Measurements from ENCODE around the gene EBF3. TPM values are rescaled to one million over a fixed set of nuclear protein-coding genes. Genes with fewer than 3 reads are reported as not detected.

Gene EBF3
- total and polyA plus RNA-seq, 10 donors = 0.02 to 0.20 (median 0.13) TPM; not detected in 6

DNA sequence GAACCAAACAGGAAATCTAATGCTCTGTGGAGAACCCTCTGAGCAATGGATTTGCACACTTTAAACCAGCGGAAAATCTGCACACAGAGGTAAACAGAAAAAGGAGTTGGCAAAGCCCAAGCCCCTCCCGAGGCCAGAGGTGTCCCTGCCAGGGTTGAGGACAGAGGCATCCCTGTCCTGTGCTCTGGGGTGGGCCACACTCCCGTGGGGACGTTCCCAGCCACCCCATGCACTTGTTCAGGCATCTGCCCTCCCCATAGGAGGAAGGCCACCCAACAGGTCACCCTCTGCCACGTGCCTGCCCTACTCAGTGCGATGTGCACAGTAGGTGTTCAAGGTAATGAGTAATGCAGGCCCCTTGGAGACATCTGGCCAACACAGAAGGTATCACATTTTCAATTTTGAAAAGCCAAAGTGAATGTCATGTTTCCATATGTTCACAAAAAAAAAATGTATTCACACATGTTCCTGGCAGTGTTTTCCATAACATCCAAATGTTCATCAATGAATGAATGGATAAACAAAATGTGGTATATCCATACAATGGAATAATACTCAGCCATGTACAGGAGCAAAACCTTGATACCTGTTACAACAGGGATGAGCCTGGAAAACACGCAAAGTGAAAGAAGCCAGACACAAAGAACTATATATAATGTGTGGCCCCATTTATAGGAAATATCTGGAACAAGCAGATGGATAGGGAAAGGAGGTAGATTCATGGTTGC lies 108.1 kb downstream of the EBF3 start:
- peaks cover 0 to 10% (median 0%) of the 10 kb centered on the region in 8 donors for H3K9me3 ChIP-seq
- TF ChIP-seq POLR2A (IDR thresholded peaks at IDR 0.05) (no peak), POLR2AphosphoS5 (IDR thresholded peaks at IDR 0.05) (no peak)
- TF ChIP-seq, protein P1, sequence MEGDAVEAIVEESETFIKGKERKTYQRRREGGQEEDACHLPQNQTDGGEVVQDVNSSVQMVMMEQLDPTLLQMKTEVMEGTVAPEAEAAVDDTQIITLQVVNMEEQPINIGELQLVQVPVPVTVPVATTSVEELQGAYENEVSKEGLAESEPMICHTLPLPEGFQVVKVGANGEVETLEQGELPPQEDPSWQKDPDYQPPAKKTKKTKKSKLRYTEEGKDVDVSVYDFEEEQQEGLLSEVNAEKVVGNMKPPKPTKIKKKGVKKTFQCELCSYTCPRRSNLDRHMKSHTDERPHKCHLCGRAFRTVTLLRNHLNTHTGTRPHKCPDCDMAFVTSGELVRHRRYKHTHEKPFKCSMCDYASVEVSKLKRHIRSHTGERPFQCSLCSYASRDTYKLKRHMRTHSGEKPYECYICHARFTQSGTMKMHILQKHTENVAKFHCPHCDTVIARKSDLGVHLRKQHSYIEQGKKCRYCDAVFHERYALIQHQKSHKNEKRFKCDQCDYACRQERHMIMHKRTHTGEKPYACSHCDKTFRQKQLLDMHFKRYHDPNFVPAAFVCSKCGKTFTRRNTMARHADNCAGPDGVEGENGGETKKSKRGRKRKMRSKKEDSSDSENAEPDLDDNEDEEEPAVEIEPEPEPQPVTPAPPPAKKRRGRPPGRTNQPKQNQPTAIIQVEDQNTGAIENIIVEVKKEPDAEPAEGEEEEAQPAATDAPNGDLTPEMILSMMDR (IDR thresholded peaks at IDR 0.05 in 8 of 11, conservative IDR thresholded peaks at IDR 0.05 in 3 of 11) = no peak
- no peak overlapping the region for H3K4me3 ChIP-seq
- 76 to 90% (median 81%) methylated on average over 5 to 7 of the region's 7 CpGs for WGBS, 5 donors
- peaks cover 0 to 6% (median 0%) of the 10 kb centered on the region in 6 donors for H3K4me1 ChIP-seq
- intact Hi-C loops (cut with DNase I; ENCODE audit: low total_unique reads) = no loop called here
- peaks cover 0 to 5% (median 0%) of the 10 kb centered on the region in 7 donors for H3K27me3 ChIP-seq (replicated peaks in 1 of 7)
- H3K36me3 ChIP-seq = no peaks in the 10 kb centered on the region
- H3K27ac ChIP-seq = no peak overlapping the region
- DNase-seq = no peak

DNA sequence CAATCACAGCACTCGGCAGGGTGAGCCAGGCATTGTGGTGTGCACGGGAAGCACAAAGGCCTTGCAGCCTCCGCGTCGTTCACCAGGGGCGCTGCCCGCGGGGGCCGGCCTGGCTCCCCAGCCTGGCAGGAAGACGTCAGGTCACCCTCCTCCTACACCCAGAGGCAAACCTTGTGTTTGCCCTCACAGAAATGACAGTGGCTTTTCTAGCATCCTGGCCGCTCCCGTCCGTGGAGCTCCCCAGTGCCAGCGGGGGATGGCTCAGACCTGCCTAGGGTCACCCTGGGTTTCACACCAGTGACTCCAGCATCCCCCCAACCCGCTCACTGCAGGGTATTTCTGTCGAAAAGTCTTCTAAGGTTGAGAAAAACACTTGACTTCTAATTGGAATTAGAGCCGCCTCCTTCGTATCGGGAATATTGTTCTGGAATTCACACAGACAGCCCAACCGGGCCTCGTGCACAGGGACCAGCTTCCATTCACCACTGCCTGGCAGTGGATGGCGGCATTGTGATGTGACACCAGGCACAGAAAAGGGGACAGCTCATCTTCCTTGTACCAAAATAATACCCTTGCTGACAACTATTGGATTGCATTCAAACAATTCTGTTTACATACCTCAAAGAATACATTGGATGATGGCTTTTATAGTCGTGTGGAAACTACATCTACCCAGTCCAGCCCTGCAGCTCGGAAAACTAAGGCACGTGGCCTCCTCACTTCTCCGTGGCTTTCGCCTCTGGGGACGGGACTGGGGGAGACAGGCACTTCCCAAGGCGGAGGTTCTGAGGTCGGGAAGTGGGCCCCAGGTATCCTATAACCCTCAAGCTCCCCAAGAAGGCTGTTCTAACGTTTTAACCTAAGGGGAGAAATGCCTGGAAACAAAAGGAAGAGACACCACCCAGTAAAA lies 109.0 kb downstream of the EBF3 start:
- 83 to 93% (median 90%) methylated on average over 30 to 31 of the region's 31 CpGs for WGBS, 5 donors
- H3K27ac ChIP-seq = no peak overlapping the region

DNA sequence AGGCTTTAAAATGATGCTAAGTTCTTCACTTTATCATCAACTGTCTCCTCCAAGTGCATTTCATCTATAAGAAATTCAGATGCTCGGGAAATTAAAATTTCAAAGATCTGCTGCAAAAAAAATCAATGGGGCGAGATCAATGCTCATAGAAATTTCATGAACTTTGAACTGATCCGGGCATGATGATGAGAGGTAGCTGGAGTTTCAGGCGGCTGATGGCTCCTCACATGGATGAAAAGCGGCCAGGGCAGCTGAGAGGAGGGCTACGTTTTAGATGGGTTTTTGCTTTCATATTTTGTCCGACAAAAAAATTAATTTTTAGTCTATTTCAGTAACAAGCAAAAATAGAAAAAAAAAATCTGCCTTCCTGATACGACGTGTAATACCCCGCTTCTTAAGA lies 109.9 kb downstream of the EBF3 start:
- no peak for TF ChIP-seq POLR2AphosphoS5 (IDR thresholded peaks at IDR 0.05)
- TF ChIP-seq, protein P1 (IDR thresholded peaks at IDR 0.05 in 8 of 11, conservative IDR thresholded peaks at IDR 0.05 in 3 of 11) = no peak
- no peak for TF ChIP-seq POLR2A (IDR thresholded peaks at IDR 0.05)
- H3K9me3 ChIP-seq = peaks cover 0 to 10% (median 0%) of the 10 kb centered on the region in 8 donors
- H3K27me3 ChIP-seq (replicated peaks in 1 of 7) = peaks cover 0 to 5% (median 0%) of the 10 kb centered on the region in 7 donors
- intact Hi-C loops (cut with DNase I; ENCODE audit: low total_unique reads) = no loop called here
- H3K4me1 ChIP-seq = peaks cover 0 to 6% (median 0%) of the 10 kb centered on the region in 6 donors
- H3K4me3 ChIP-seq = no peak overlapping the region
- no peak for DNase-seq
- no peaks in the 10 kb centered on the region for H3K36me3 ChIP-seq
- no peak overlapping the region for H3K27ac ChIP-seq
- WGBS, 5 donors = 85 to 95% (median 87%) methylated on average over 10 of the region's 10 CpGs

More for the DNA sequence above, 109.0 kb downstream of the EBF3 start:
- peaks cover 0 to 5% (median 0%) of the 10 kb centered on the region in 7 donors for H3K27me3 ChIP-seq (replicated peaks in 1 of 7)
- TF ChIP-seq POLR2A (IDR thresholded peaks at IDR 0.05) = no peak
- TF ChIP-seq POLR2AphosphoS5 (IDR thresholded peaks at IDR 0.05) = no peak
- TF ChIP-seq, protein P1 (IDR thresholded peaks at IDR 0.05 in 8 of 11, conservative IDR thresholded peaks at IDR 0.05 in 3 of 11) = no peak
- peaks cover 0 to 6% (median 0%) of the 10 kb centered on the region in 6 donors for H3K4me1 ChIP-seq
- H3K36me3 ChIP-seq = no peaks in the 10 kb centered on the region
- intact Hi-C loops (cut with DNase I; ENCODE audit: low total_unique reads) = no loop called here
- peaks cover 0 to 10% (median 0%) of the 10 kb centered on the region in 8 donors for H3K9me3 ChIP-seq
- no peak for DNase-seq
- H3K4me3 ChIP-seq = no peak overlapping the region
